Astrocyte of the cerebellum (primary cell): Measurements from ENCODE around the gene DYNC1H1.

ENCODE experiments used
- DNase-seq: peaks from one replicate; pipeline ENCODE4 v3.0.0-alpha.2; 2011; ENCODE audit warnings: low read depth
- H3K4me3 ChIP-seq: 2 replicates; pipeline ENCODE4 v1.5.1; 2011; ENCODE audit warnings: mild to moderate bottlenecking, low read depth, low read length, moderate library complexity
- CTCF ChIP-seq: IDR thresholded peaks from 2 replicates; pipeline ENCODE4 v1.5.1; 2012; ENCODE audit warnings: low read length, low read depth, moderate library complexity, mild to moderate bottlenecking; ENCODE audit errors: missing control alignments
- in situ Hi-C: cut with HindIII; loops from 2 replicates; pipeline ENCODE4 v1.10.0; 2017; ENCODE audit warnings: low sequenced_read_pairs

The DYNC1H1 gene

GRCh38 chr14:102046337-102047278 is 82.2 kb downstream of the DYNC1H1 start:
- TF ChIP-seq CTCF, result peak; percentile 15
- in situ Hi-C loops, result no loop called here
- DNase-seq, result peak; percentile 6
- H3K4me3 ChIP-seq, result no peak overlapping the region

GRCh38 chr14:102047808-102048540 is 83.6 kb downstream of the DYNC1H1 start:
- no peak for DNase-seq
- in situ Hi-C loops, result no loop called here
- TF ChIP-seq CTCF, result no peak
- no peak overlapping the region for H3K4me3 ChIP-seq

- no peak overlapping the region for H3K4me3 ChIP-seq
- TF ChIP-seq CTCF, result no peak
- DNase-seq, result no peak
- in situ Hi-C loops, result no loop called here
These were observed 85.1 kb downstream of the DYNC1H1 start for GRCh38 chr14:102049258-102050025.

- in situ Hi-C loops, result no loop called here
- DNase-seq, result no peak
- no peak overlapping the region for H3K4me3 ChIP-seq
- TF ChIP-seq CTCF, result no peak
These were observed 85.6 kb downstream of the DYNC1H1 start for GRCh38 chr14:102050026-102050405.

GRCh38 chr14:102050625-102051024 is 86.3 kb downstream of the DYNC1H1 start:
- no peak overlapping the region for H3K4me3 ChIP-seq
- TF ChIP-seq CTCF, result no peak
- in situ Hi-C loops, result no loop called here
- peak; percentile 86 for DNase-seq

GRCh38 chr14:102052522-102052921 is 88.1 kb downstream of the DYNC1H1 start:
- no peak for TF ChIP-seq CTCF
- in situ Hi-C loops, result no loop called here
- DNase-seq, result no peak
- no peak overlapping the region for H3K4me3 ChIP-seq
